ENCODE results near the gene ACKR2. TPM values are rescaled to one million over a fixed set of nuclear protein-coding genes. Genes with fewer than 3 reads are reported as not detected.

ACKR2 gene
- total RNA-seq, 1 experiment from 2014 or later = 0.28 TPM

GRCh38 chr3:42772670-42773408, 36.4 kb upstream of the ACKR2 start, which contains the start of gene CCDC13 (continued):
- TF ChIP-seq FOXP1 (CRISPR knock-in tag; IDR thresholded peaks at IDR 0.05; ENCODE audit: borderline replicate concordance) (no peak; the same call in 1 of the 2 replicates), MYBL2 (CRISPR knock-in tag; IDR thresholded peaks at IDR 0.05) (no peak), RORB (CRISPR knock-in tag; IDR thresholded peaks at IDR 0.05) (no peak), SOX15 (CRISPR knock-in tag; IDR thresholded peaks at IDR 0.05) (no peak), TP53 (CRISPR knock-in tag; IDR thresholded peaks at IDR 0.05) (no peak), ATF2 (CRISPR knock-in tag; IDR thresholded peaks at IDR 0.05; ENCODE audit: borderline replicate concordance, low read depth) (no peak), TCF7 (CRISPR knock-in tag; IDR thresholded peaks at IDR 0.05; ENCODE audit: low read depth) (no peak), CREB1 (CRISPR knock-in tag; IDR thresholded peaks at IDR 0.05) (no peak), ZNF263 (CRISPR knock-in tag; IDR thresholded peaks at IDR 0.05; ENCODE audit: low read depth) (no peak), ZBTB43 (CRISPR knock-in tag; IDR thresholded peaks at IDR 0.05) (no peak), MXD4 (CRISPR knock-in tag; IDR thresholded peaks at IDR 0.05; ENCODE audit: borderline replicate concordance) (no peak), ERG (CRISPR knock-in tag; IDR thresholded peaks at IDR 0.05) (no peak), ZNF416 (CRISPR knock-in tag; IDR thresholded peaks at IDR 0.05) (no peak), NFYB (CRISPR knock-in tag; conservative IDR thresholded peaks at IDR 0.05; ENCODE audit: low read depth) (no peak), GRHL2 (CRISPR knock-in tag; IDR thresholded peaks at IDR 0.05; ENCODE audit: insufficient replicate concordance, severe bottlenecking) (no peak), ELF4 (CRISPR knock-in tag; IDR thresholded peaks at IDR 0.05; ENCODE audit: low read depth) (no peak), CREM (CRISPR knock-in tag; IDR thresholded peaks at IDR 0.05) (peak; percentile 68), JAZF1 (CRISPR knock-in tag; IDR thresholded peaks at IDR 0.05) (no peak), FOXJ3 (CRISPR knock-in tag; IDR thresholded peaks at IDR 0.05; ENCODE audit: borderline replicate concordance) (no peak), ZNF396 (CRISPR knock-in tag; IDR thresholded peaks at IDR 0.05; ENCODE audit: borderline replicate concordance) (no peak), ZNF423 (CRISPR knock-in tag; IDR thresholded peaks at IDR 0.05) (no peak), SMAD4 (CRISPR knock-in tag; IDR thresholded peaks at IDR 0.05) (no peak), ZBTB21 (CRISPR knock-in tag; IDR thresholded peaks at IDR 0.05; ENCODE audit: borderline replicate concordance) (peak; percentile 82)
- TF ChIP-seq, protein P1, sequence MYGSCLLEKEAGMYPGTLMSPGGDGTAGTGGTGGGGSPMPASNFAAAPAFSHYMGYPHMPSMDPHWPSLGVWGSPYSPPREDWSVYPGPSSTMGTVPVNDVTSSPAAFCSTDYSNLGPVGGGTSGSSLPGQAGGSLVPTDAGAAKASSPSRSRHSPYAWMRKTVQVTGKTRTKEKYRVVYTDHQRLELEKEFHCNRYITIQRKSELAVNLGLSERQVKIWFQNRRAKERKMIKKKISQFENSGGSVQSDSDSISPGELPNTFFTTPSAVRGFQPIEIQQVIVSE (CRISPR knock-in tag; IDR thresholded peaks at IDR 0.05; ENCODE audit: borderline replicate concordance) = no peak
- TF ChIP-seq, protein P2, sequence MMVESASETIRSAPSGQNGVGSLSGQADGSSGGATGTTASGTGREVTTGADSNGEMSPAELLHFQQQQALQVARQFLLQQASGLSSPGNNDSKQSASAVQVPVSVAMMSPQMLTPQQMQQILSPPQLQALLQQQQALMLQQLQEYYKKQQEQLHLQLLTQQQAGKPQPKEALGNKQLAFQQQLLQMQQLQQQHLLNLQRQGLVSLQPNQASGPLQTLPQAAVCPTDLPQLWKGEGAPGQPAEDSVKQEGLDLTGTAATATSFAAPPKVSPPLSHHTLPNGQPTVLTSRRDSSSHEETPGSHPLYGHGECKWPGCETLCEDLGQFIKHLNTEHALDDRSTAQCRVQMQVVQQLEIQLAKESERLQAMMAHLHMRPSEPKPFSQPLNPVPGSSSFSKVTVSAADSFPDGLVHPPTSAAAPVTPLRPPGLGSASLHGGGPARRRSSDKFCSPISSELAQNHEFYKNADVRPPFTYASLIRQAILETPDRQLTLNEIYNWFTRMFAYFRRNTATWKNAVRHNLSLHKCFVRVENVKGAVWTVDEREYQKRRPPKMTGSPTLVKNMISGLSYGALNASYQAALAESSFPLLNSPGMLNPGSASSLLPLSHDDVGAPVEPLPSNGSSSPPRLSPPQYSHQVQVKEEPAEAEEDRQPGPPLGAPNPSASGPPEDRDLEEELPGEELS (CRISPR knock-in tag; IDR thresholded peaks at IDR 0.05) = 0 out of 2 replicates have a peak, but pooled peaks have one; percentile 37
- TF ChIP-seq, protein P3, sequence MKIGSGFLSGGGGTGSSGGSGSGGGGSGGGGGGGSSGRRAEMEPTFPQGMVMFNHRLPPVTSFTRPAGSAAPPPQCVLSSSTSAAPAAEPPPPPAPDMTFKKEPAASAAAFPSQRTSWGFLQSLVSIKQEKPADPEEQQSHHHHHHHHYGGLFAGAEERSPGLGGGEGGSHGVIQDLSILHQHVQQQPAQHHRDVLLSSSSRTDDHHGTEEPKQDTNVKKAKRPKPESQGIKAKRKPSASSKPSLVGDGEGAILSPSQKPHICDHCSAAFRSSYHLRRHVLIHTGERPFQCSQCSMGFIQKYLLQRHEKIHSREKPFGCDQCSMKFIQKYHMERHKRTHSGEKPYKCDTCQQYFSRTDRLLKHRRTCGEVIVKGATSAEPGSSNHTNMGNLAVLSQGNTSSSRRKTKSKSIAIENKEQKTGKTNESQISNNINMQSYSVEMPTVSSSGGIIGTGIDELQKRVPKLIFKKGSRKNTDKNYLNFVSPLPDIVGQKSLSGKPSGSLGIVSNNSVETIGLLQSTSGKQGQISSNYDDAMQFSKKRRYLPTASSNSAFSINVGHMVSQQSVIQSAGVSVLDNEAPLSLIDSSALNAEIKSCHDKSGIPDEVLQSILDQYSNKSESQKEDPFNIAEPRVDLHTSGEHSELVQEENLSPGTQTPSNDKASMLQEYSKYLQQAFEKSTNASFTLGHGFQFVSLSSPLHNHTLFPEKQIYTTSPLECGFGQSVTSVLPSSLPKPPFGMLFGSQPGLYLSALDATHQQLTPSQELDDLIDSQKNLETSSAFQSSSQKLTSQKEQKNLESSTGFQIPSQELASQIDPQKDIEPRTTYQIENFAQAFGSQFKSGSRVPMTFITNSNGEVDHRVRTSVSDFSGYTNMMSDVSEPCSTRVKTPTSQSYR (CRISPR knock-in tag; IDR thresholded peaks at IDR 0.05) = no peak
- TF ChIP-seq, protein P4, sequence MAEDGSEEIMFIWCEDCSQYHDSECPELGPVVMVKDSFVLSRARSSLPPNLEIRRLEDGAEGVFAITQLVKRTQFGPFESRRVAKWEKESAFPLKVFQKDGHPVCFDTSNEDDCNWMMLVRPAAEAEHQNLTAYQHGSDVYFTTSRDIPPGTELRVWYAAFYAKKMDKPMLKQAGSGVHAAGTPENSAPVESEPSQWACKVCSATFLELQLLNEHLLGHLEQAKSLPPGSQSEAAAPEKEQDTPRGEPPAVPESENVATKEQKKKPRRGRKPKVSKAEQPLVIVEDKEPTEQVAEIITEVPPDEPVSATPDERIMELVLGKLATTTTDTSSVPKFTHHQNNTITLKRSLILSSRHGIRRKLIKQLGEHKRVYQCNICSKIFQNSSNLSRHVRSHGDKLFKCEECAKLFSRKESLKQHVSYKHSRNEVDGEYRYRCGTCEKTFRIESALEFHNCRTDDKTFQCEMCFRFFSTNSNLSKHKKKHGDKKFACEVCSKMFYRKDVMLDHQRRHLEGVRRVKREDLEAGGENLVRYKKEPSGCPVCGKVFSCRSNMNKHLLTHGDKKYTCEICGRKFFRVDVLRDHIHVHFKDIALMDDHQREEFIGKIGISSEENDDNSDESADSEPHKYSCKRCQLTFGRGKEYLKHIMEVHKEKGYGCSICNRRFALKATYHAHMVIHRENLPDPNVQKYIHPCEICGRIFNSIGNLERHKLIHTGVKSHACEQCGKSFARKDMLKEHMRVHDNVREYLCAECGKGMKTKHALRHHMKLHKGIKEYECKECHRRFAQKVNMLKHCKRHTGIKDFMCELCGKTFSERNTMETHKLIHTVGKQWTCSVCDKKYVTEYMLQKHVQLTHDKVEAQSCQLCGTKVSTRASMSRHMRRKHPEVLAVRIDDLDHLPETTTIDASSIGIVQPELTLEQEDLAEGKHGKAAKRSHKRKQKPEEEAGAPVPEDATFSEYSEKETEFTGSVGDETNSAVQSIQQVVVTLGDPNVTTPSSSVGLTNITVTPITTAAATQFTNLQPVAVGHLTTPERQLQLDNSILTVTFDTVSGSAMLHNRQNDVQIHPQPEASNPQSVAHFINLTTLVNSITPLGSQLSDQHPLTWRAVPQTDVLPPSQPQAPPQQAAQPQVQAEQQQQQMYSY (CRISPR knock-in tag; IDR thresholded peaks at IDR 0.05) = no peak
